22Rv1 (cell line): Measurements from ENCODE around the gene PKD2L2.

Experiments
- H3K27ac ChIP-seq: fragments of 450-650 bp; 2 replicates; pipeline ENCODE4 v1.5.1; 2017
- CTCF ChIP-seq: fragments of 450-650 bp; IDR thresholded peaks from 2 replicates; pipeline ENCODE4 v1.5.1; 2017; ENCODE audit warnings: mild to moderate bottlenecking
- ZFX ChIP-seq: fragments of 450-650 bp; IDR thresholded peaks from 2 replicates; pipeline ENCODE4 v1.6.1; 2017; ENCODE audit warnings: antibody characterized with exemption, borderline replicate concordance

Gene PKD2L2

GRCh38 chr5:137870647-137871339 is 18.5 kb upstream of the PKD2L2 start:
- TF ChIP-seq ZFX (no peak), CTCF (no peak)
- H3K27ac ChIP-seq: no peak overlapping the region

- no peak overlapping the region for H3K27ac ChIP-seq
- TF ChIP-seq CTCF (no peak), ZFX (no peak)
Measured at GRCh38 chr5:137871571-137871970, 17.7 kb upstream of the PKD2L2 start.

GRCh38 chr5:137872466-137872865 is 16.8 kb upstream of the PKD2L2 start:
- TF ChIP-seq CTCF (no peak), ZFX (no peak)
- H3K27ac ChIP-seq: no peak overlapping the region

- H3K27ac ChIP-seq: no peak overlapping the region
- TF ChIP-seq CTCF: no peak
- TF ChIP-seq ZFX: no peak
Measured at GRCh38 chr5:137876101-137876500, 13.2 kb upstream of the PKD2L2 start.

- TF ChIP-seq ZFX (no peak), CTCF (no peak)
- H3K27ac ChIP-seq: no peak overlapping the region
Measured at GRCh38 chr5:137880313-137880712, 8.9 kb upstream of the PKD2L2 start.

- H3K27ac ChIP-seq: no peak overlapping the region
Measured at GRCh38 chr5:137887831-137888230, 1.4 kb upstream of the PKD2L2 start.

More at GRCh38 chr5:137887831-137888230, 1.4 kb upstream of the PKD2L2 start:
- TF ChIP-seq CTCF (no peak), ZFX (no peak)
